ENCODE measurements around the gene PLK5. TPM values are rescaled to one million over a fixed set of nuclear protein-coding genes. Genes with fewer than 3 reads are reported as not detected.

The PLK5 gene
- total and polyA plus RNA-seq, 2 donors (not counting 1 experiment from before 2014, with no cell fraction given): not detected

DNA sequence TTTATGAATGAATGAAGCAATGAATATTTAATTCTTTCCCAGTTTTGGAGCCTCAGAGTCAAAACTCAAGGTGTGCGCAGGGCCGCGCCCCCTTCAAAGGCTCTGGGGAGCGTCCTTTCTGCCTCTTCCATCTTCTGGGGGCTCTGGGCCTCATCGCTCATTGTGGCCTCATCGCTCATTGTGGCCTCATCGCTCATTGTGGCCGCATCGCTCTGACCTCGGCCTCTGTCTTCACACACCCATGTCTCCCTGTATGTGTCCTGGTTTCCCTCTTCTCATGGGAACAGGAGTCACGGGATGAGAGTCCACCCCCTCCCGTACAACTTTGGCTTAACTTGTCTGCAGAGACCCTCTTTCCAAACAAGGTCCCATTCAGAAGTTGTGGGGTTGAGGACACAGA is 47.5 kb downstream of the PLK5 start:
- Histone ChIP-seq H3K27me3 (replicated peaks in 1 of 4; ENCODE audit: control extremely low read depth in 1 of 4, control insufficient read depth in 3 of 4, insufficient read depth in 4 of 4, low read length in 3 of 4) (peaks cover 0 to 10% (median 0%) of the 10 kb centered on the region in 4 experiments), H3K4me1 (ENCODE audit: control insufficient read depth in 2 of 2, insufficient read depth in 2 of 2, low read length in 2 of 2) (peaks cover 11 to 13% of the 10 kb centered on the region in 2 donors), H3K9ac (ENCODE audit: low read length) (no peak overlapping the region), H3K27ac (ENCODE audit: low read length in 2 of 2) (no peak overlapping the region), H4K20me1 (ENCODE audit: control insufficient read depth, insufficient read depth, low read length, poor library complexity, severe bottlenecking) (peaks cover 5% of the 10 kb centered on the region), H3K36me3 (replicated peaks in 1 of 2; ENCODE audit: control extremely low read depth in 1 of 2, control insufficient read depth in 1 of 2, extremely low read depth in 1 of 2, insufficient read depth in 2 of 2, low read length in 1 of 2) (peaks cover 0 to 4% of the 10 kb centered on the region in 2 experiments), H2AFZ (ENCODE audit: insufficient read depth, low read depth, low read length, poor library complexity, severe bottlenecking) (no peak overlapping the region), H3K79me2 (ENCODE audit: control insufficient read depth, insufficient read depth, low read length) (peaks cover 3% of the 10 kb centered on the region), H3K4me3 (ENCODE audit: control extremely low read depth in 1 of 5, extremely low read depth in 1 of 5, insufficient read depth in 1 of 5, low read depth in 2 of 5, low read length in 4 of 5) (no peak overlapping the region), H3K9me3 (ENCODE audit: control extremely low read depth in 1 of 3, control insufficient read depth in 2 of 3, insufficient read depth in 1 of 3, low read length in 2 of 3) (no peaks in the 10 kb centered on the region), H3K4me2 (replicated peaks; ENCODE audit: low read depth, low read length, poor library complexity, severe bottlenecking) (no peak overlapping the region)
- no peak for TF ChIP-seq EZH2 (IDR thresholded peaks at IDR 0.05; ENCODE audit: borderline replicate concordance, insufficient read depth, low read depth, low read length, poor library complexity, severe bottlenecking)
- TF ChIP-seq, protein P1, sequence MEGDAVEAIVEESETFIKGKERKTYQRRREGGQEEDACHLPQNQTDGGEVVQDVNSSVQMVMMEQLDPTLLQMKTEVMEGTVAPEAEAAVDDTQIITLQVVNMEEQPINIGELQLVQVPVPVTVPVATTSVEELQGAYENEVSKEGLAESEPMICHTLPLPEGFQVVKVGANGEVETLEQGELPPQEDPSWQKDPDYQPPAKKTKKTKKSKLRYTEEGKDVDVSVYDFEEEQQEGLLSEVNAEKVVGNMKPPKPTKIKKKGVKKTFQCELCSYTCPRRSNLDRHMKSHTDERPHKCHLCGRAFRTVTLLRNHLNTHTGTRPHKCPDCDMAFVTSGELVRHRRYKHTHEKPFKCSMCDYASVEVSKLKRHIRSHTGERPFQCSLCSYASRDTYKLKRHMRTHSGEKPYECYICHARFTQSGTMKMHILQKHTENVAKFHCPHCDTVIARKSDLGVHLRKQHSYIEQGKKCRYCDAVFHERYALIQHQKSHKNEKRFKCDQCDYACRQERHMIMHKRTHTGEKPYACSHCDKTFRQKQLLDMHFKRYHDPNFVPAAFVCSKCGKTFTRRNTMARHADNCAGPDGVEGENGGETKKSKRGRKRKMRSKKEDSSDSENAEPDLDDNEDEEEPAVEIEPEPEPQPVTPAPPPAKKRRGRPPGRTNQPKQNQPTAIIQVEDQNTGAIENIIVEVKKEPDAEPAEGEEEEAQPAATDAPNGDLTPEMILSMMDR (IDR thresholded peaks at IDR 0.05): no peak
- intact Hi-C loops (cut with micrococcal nuclease): no loop called here
- DNase-seq (no peak), ATAC-seq (ENCODE audit: low read depth) (no peak)
- Mint-ChIP-seq H3K27me3 (peaks cover 3% of the 10 kb centered on the region), H3K4me1 (peaks cover 2% of the 10 kb centered on the region), H3K4me3 (no peak overlapping the region), H3K27ac (no peak overlapping the region), H3K9me3 (ENCODE audit: insufficient read depth) (no peaks in the 10 kb centered on the region)
- CTCF ChIA-PET: no interaction called here
- WGBS (ENCODE audit: insufficient coverage): 96% methylated on average over 11 of the region's 12 CpGs
- POLR2A ChIA-PET: no interaction called here

DNA sequence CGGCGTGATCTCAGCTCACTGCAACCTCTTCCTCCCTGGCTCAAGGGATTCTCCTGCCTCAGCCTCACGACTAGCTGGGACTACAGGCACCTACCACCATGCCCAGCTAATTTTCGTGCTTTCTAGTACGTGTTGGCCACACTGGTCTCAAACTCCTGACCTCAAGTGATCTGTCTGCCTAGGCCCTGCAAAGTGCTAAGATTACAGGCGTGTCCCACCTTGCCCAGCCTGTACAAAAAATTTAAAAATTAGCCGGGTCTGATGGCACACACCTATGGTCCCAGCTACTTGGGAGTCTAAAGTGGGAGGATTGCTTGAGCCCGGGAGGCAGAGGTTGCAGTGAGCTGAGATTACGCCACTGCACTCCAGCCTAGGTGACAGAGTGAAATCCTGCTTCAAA is 48.9 kb downstream of the PLK5 start:
- CTCF ChIA-PET: no interaction called here
- 90% methylated on average over 7 of the region's 9 CpGs for WGBS (ENCODE audit: insufficient coverage)
- TF ChIP-seq EZH2 (IDR thresholded peaks at IDR 0.05; ENCODE audit: borderline replicate concordance, insufficient read depth, low read depth, low read length, poor library complexity, severe bottlenecking): no peak
- TF ChIP-seq, protein P1 (IDR thresholded peaks at IDR 0.05): no peak

More for the DNA sequence above, 48.9 kb downstream of the PLK5 start:
- no peak overlapping the region for H3K4me2 ChIP-seq (replicated peaks; ENCODE audit: low read depth, low read length, poor library complexity, severe bottlenecking)
- no peak overlapping the region for H3K9ac ChIP-seq (ENCODE audit: low read length)
- H3K4me3 Mint-ChIP-seq: no peak overlapping the region
- intact Hi-C loops (cut with micrococcal nuclease): no loop called here
- H3K4me1 Mint-ChIP-seq: peaks cover 2% of the 10 kb centered on the region
- H3K79me2 ChIP-seq (ENCODE audit: control insufficient read depth, insufficient read depth, low read length): peaks cover 3% of the 10 kb centered on the region
- POLR2A ChIA-PET: no interaction called here
- no peak overlapping the region for H3K27ac Mint-ChIP-seq
- H3K27me3 Mint-ChIP-seq: peaks cover 3% of the 10 kb centered on the region
- peaks cover 5% of the 10 kb centered on the region for H4K20me1 ChIP-seq (ENCODE audit: control insufficient read depth, insufficient read depth, low read length, poor library complexity, severe bottlenecking)
- no peak overlapping the region for H3K4me3 ChIP-seq (ENCODE audit: control extremely low read depth in 1 of 5, extremely low read depth in 1 of 5, insufficient read depth in 1 of 5, low read depth in 2 of 5, low read length in 4 of 5)
- no peaks in the 10 kb centered on the region for H3K9me3 Mint-ChIP-seq (ENCODE audit: insufficient read depth)
- no peaks in the 10 kb centered on the region for H3K9me3 ChIP-seq (ENCODE audit: control extremely low read depth in 1 of 3, control insufficient read depth in 2 of 3, insufficient read depth in 1 of 3, low read length in 2 of 3)
- H3K27me3 ChIP-seq (replicated peaks in 1 of 4; ENCODE audit: control extremely low read depth in 1 of 4, control insufficient read depth in 3 of 4, insufficient read depth in 4 of 4, low read length in 3 of 4): peaks cover 0 to 5% (median 0%) of the 10 kb centered on the region in 4 experiments
- H2AFZ ChIP-seq (ENCODE audit: insufficient read depth, low read depth, low read length, poor library complexity, severe bottlenecking): no peak overlapping the region
- ATAC-seq (ENCODE audit: low read depth): no peak
- peaks cover 6 to 7% of the 10 kb centered on the region in 2 donors for H3K4me1 ChIP-seq (ENCODE audit: control insufficient read depth in 2 of 2, insufficient read depth in 2 of 2, low read length in 2 of 2)
- peaks cover 0 to 14% of the 10 kb centered on the region in 2 experiments for H3K36me3 ChIP-seq (replicated peaks in 1 of 2; ENCODE audit: control extremely low read depth in 1 of 2, control insufficient read depth in 1 of 2, extremely low read depth in 1 of 2, insufficient read depth in 2 of 2, low read length in 1 of 2)
- H3K27ac ChIP-seq (ENCODE audit: low read length in 2 of 2): no peak overlapping the region
- DNase-seq: no peak
